ENCODE results near the gene MOCOS.
"Not testable (repeated sequence)": the region's sequence is repeated elsewhere in the genome, so short reads cannot be mapped to it uniquely, and the experiment has no call there.

The MOCOS gene

DNA sequence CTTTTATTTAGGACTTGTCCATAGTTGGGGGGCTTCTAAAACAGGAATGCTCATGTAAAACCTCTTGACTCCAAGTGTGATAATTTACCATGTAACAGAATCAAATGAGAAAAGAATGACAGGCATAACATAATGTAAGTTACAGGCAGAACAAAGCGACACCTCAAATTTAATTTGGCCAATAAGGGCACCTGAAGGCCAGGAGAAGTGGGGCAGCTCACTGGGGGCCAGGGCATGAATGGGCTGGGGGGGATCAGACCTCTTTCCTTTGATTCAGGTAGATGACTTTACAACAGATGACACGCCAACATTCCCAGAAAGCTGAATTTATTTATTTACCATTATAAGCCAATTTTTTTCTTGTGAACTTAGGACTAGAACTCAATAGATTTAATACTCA lies 14.5 kb downstream of the MOCOS start:
- no peak for DNase-seq

DNA sequence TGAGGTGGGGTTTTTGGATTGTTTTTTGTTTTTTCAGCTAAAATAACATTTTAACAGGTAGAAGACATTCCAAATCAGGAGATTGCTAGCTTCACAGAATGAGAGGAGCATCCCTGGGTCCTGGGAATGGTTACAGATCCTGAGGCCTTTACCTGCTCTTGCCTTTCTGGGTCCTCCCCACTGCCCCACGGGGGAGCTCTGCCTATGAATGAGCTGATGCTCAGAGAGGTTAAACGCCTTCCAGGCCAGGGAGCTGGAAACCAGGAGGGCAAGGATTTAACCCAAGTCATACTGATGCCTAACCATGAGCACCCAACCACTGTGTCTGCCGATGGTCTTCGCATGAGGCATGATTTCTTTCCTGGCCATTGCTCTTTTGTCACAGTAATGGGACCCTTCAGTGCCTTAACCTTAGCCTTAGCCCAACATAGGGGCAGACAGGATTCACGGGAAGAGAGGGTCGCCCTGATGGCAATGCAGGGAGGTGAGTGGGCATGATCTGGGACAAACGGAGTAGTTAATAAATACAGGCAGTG lies 16.1 kb downstream of the MOCOS start:
- DNase-seq, result no peak

DNA sequence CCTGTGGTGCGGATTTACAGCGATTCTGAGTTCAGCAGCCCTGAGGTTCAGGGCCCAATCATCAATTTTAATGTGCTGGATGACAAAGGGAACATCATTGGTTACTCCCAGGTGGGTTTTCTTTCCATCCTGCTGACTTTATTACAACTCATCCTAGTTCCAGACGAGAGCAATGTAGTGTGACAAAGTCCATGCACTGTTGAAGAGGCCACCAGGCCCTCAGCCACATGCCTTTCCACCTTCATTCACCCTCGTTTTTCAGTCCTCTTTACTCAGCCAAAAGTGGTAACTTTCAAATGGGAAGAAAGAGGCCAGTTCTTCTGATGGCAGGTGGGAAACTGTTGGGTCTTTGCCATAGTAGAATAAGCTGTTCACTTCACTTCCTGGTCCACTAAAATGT lies 17.9 kb downstream of the MOCOS start:
- DNase-seq, result no peak

DNA sequence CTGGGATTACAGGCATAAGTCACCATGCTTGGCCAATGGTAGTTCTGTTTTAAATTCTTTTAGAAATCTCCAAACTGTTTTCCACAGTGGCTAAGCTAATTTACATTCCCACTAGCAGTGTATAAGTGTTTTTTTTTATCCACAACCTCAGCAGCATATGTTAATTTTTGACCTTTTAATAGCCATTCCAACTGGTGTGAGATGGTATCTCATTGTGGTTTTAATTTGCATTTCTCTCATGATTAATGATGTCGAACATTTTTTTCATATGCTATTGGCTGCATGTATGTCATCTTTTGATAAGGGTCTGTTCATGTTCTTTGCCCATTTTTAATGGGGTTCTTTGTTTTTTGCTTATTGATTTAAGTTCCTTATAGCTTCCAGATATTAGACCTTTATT lies 20.0 kb downstream of the MOCOS start:
- DNase-seq, result no peak

DNA sequence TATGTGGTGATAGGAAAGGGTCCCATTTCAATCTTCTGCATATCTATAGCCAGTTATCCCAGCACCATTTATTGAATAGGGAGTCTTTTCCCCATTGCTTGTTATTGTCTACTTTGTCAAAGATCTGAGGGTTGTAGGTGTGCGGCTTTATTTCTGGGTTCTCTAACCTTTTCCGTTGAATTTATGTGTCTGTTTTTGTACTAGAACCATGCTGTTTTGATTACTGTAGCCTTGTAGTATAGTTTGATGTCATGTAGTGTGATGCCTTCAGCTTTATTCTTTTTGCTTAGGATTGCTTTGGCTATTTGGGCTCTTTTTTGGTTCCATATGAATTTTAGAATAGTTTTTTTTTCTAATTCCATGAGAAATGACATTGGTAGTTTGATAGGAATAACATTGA lies 20.7 kb downstream of the MOCOS start:
- DNase-seq, result not testable (repeated sequence)

DNA sequence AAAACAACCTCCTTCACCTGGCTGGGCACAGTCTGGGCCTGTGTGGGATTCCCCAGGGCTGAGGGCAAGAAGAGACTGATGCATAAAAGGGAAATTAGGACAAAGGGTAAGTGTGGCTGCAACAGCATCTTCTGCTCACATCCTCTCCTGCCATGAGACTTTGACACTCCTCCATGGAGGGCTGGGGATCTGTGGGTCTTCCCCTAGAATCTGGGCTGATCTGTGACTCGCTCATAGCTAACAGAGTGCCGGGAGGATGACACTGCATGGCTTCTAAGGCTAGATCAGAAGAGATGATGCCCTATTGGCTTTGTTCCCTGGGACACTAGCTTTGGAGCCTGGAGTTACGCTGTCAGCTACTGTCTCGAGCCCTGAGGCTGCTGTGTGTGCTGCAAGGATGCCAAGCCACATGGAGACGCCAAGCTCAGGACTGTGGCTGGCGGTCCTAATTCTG lies 24.3 kb downstream of the MOCOS start:
- DNase-seq, result no peak

DNA sequence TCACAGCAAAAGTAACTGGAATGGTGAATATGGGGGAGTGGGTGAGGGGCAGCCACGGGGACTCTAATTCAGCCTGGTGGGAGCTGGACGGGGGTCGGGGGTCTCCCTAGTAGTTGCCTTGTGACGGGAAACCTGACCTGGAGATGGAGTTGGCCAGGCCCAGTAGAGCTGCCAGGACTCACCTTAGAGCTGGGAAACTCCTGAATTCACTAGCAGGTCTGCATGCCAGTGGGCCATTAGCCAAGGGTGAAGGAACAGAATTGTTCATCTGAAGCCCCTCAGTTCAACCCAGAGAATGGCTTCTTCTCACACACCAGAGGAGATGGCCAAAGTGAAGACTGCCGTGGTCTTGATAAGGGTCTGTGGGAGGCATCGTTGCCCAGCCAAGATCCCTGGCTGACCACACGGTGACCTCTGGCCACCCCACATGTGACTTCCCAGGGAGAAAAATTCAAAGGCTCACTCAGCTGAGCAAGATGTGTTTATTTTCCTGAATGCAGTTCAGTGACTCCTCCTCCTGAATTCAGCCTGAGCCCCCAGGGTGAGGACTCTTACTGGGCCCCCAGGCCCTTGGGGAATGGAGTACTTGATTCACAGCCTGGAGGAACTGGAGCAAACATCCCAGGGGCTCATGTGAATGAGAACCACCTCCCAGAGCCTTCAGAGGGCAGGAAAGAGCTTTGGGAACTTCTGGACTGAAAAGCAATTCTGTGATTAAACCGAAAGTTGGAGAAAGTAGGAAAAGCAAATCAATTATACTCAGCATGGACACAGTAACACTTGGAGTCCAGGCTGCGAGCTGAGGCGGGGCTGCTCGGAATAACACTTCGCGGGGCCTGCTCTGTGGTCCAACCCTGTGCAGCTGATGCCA lies 25.2 kb downstream of the MOCOS start:
- DNase-seq, result no peak

DNA sequence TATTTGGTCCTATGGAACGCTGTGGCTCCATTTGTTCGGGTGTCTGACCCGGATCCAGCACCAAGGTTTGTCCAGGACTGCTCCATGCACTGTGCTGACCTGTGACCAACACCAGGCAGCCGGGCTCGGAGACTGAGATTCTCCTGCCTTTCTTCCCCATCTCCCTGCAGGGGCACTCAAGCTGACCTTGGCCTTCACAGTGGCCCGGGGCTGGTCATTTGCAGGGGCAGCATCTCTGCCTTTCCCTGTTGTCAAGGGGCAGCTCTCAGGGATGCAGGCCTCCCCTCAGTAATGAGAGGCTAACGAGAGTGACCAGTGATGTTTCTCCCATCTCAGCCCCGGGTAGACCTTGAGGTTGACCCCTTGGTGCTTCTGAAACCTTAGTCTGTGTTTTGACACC lies 27.5 kb downstream of the MOCOS start:
- DNase-seq, result no peak

DNA sequence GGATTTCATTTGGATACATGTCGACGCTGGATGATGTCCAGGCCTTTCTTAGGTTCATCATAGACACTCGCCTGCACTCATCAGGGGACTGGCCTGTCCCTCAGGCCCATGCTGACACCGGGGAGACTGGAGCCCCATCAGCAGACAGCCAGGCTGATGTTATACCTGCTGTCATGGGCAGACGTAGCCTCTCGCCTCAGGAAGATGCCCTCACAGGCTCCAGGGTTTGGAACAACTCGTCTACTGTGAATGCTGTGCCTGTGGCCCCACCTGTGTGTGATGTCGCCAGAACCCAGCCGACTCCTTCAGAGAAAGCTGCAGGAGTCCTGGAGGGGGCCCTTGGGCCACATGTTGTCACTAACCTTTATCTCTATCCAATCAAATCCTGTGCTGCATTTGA lies 28.3 kb downstream of the MOCOS start:
- DNase-seq, result no peak

DNA sequence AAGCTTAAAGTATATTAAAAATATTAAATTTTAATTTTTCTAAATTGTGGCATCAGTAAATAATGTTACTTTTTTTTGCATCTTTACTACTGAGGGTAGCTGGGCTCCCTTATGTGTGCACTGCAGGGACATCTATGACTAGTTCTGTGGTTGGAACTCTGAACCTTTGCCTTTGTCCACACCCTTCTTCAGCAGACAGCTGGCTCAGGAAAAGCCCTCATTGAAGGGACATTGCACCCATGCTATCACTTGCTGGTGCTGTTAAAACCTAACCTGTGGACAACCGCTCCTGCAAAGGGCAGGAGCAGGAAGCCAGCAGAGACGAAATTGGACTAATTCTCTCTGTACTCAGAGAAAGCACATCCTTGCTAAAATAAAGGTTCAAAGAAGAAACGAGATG lies 30.1 kb downstream of the MOCOS start:
- DNase-seq, result no peak

DNA sequence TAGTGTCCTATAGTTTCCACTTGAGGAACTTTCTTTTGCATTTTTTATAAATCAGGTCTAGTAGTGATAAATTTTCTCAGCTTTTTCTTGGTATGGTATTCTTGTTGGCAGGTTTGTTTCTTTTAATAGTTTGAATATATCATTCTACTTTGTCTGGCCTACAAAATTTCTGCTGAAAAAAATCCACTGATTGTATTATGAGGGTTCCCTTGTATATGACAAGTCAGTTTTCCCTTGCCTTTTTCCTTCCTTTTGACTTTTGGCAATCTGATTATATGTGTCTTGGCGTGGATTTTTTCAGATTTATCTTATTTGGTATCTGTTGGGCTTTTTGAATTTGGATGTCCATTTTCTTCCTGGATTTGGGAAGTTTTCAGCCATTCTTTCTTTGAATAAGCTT lies 41.9 kb downstream of the MOCOS start:
- DNase-seq, result no peak

DNA sequence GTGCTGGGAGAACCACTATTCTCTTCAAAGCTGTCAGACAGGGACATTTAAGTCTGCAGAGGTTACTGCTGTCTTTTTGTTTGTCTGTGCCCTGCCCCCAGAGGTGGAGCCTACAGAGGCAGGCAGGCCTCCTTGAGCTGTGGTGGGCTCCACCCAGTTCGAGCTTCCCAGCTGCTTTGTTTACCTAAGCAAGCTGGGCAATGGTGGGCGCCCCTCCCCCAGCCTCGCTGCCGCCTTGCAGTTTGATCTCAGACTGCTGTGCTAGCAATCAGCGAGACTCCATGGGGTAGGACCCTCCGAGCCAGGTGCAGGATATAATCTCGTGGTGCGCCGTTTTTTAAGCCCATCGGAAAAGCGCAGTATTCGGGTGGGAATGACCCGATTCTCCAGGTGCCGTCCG lies 53.2 kb downstream of the MOCOS start:
- not testable (repeated sequence) for DNase-seq

DNA sequence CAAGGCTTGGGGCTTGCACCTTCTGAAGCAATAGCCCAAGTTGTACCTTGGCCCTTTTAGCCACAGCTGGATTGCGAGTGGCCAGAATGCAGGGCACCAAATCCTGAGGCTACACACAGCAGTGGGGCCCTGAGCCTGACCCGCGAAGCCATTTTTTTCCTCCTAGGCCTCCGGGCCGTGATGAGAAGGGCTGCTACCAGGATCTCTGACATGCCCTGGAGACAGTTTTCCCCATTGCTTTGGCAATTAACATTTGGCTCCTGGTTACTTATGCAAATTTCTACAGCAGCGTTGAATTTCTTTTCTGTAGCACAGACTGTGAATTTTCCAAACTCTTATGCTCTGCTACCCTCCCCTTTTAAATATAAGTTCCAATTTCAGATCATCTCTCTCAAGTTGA lies 54.5 kb downstream of the MOCOS start:
- DNase-seq, result no peak

DNA sequence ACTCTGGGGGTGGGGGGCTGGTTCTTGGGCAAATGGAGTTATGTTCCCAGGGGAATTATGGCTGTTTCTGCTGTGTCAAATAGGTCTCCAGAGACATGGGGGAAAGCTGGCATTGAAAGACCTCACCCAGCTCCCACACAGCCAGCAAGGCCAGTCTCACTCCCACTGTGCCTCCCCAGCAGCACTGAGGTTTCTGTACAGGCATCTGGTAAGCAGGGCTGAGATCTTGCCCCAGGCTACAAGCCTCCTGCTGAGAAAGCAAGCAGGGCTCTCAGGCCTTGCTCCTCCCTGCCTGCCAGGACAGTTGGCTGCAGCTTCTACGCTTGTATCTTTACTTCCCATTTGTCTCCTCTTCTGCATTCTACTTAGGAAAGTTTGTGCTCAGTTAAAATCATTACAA lies 59.7 kb downstream of the MOCOS start:
- DNase-seq, result no peak

DNA sequence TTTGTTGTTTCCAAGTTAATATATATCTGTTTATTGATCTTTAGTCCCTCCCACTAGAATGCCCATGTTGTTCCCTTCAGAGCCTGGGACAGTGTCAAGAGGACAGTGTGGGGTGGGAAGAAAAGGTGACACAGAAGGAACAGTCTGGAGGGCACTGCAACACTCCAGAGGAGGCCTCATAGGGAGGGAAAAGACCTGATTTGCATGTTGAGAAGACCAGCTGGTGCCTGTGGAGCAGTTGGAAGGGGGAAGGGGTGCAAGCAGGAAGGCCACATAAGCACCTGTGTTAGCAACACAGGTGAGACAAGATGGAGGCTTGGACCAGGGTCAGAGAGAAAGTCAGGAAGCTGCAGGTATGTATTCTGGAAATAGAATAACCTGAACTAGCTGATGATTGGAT lies 62.1 kb downstream of the MOCOS start:
- DNase-seq, result no peak

DNA sequence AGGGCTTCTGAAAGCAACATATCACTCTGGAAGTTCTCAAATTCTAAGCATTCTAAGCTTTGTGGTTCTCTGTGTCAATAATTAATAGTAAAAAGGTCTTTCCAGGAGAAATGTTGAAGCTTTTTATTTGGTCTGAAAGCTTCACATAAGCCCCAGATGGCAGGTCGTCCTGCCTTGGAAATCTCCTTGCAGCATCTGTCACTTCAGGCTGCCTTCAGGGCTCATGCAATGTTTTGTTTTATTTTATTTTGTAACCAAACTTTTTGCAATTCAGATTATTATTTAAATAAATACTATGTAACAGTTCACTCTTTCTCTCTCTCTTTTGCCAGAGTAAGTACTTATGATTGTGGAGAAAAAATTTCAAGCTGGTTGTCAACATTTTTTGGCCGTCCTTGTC lies 63.5 kb downstream of the MOCOS start:
- no peak for DNase-seq

DNA sequence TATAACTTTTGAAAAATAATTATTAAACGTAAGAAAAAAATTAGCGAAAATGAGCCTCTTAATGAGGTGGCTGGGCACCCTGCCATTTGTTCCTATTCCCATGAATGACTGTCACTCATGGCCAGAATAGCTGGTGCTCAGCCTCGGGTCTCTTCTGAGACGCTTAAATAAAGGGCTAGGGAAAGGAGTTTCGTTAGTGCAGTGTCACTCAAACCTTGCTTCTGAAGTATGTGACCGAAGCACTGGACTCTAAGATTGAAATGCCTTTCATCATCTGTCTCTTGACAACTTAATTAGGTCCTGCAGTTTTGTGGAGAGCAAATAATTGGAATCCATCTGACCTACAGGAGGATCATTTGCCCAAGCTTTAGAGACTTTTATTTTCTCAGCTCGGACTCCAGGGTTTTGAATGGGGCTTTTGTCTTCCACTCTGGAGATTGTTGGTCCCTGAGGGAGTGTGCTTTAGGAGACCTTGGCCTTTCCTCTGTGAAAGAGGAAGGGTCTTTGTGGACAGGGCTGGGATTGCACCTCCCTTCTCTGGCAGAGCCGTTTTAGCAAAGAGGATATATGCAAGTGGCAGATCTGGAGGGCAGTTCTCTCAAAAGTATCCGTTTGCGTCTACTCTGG lies 67.9 kb downstream of the MOCOS start:
- DNase-seq, result no peak

DNA sequence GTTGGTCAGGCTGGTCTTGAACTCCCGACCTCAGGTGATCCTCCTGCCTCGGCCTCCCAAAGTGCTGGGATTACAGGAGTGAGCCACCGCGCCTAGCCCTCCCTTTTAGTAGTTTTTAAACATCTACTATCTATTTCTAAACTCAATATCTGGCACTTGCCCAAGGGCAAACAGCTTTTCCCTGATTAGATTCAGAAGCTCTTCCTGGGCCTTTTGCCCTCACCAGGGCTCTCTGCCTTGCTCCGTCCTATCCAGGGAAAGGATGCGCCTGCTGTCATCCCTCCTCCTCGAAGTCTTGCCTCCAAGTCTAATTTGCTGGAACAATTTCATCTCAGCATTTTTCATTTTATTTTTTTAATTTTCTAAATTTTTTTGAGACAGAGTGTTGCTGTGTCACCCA lies 68.8 kb downstream of the MOCOS start:
- no peak for DNase-seq

DNA sequence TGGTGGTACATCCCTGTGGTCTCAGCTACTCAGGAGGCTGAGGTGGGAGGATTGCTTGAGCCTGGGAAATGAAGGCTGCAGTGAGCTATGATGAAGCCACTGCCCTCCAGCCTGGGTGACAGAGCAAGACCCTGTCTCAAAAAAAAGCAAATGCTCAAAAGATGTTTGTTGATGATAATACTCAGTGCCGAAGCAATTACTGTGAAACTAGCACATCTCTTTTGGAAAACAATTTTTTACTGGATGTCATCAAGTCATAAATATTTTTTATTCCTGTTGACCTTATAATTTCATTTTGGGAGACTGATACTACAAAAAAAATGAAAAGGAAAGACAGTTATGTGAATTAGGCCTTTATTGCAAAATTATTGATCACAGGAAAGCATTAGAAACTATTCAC lies 75.7 kb downstream of the MOCOS start:
- DNase-seq, result no peak

DNA sequence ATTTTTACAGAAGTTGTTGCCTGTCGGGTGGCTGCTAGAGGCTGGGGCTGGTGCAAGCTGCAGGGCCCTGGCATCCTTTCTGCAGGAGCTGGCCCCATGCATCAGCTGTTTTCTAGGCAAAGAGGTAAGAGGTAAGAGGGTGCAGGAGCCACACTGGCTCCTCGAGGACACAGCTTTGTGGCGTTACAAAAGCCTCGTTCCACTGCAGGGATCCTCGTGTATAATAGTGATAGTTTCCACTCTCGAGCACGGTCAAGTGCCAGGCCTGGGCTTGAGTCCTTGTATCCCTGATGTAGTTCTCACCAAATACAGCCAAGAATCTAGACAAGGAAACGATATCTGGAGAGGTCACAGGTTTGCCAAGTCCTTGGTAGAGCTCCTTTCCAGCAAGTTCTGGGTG lies 77.0 kb downstream of the MOCOS start:
- no peak for DNase-seq

DNA sequence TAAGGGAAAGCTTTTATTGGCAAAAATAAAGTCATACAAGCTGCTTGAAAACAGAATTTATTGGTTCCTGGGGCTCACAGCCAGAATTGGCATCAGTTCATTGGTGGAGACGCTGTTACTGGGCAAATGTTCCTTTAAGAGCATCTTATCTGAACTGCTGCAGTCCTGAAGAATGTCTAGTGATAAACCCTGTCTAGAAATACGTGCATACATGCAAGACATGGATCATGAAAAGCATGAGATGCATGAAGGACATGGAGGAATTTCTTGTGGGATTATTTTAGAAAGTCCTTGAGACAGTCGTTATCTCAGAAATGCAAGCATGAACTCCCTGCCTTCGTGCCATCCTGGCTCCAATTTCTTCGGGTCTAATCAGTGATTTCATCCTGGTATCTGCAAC lies 77.7 kb downstream of the MOCOS start:
- no peak for DNase-seq

DNA sequence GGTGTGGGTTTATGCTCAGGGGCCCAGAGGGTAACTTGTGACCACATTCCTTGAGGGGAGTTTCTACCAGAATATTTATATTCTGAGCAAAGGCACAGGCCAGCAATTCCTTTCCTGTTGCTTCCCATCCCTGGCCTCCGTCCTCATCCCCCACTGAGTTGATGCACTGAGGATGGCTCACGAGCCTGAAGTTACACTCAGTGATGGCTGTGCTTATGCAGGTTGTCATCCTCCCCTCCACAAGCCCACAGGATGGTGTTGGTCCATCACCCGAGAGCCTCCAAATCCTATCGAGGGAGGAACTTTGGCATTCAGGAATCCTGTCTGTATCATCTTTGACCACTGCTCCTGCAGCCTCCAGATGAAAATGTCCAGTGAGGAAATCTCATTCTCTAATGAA lies 81.9 kb downstream of the MOCOS start:
- DNase-seq, result no peak

DNA sequence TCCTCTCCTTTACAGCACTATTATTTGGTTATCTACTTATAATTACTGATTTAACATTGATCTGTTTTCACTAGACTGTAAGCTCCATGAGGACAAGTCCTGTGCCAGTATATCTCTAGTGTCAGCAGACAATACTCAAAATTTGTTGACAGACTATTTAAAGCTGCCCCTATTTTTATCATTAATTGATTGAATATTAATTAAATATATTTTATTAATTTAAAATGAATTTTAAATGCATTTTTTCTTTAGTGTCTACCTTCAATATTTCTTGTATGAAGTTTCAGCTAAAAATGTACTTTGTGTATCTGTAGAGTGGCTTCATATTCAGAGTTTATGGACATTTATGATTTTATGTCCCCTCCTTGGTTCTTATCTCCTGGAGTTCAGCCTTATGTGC lies 83.9 kb downstream of the MOCOS start:
- DNase-seq, result no peak

DNA sequence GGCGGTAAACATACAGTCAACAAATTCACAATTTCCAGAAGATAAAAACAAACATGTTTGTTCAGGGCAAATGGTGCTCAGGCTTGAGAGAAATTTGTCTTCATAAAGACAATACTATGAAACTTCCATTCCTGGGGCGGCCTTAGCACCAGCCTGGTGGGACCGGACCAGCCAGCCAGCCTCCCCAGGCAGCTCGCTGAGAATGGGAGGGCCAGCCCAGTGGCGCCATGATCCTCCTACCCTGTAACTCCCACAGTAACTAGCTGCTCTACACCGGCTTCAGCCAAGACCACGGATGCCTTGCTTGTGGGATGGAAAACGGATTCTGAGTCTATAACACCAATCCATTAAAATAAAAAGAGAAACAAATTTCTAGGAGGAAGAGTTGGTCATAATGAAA lies 86.0 kb downstream of the MOCOS start:
- no peak for DNase-seq
